Transverse colon (tissue), 4 donors: ENCODE results near the gene ATG7. TPM values are rescaled to one million over a fixed set of nuclear protein-coding genes. Genes with fewer than 3 reads are reported as not detected.

Source experiments
- DNase-seq: peaks from one replicate; pipeline ENCODE4 v3.0.0-alpha.2; 2019
- H3K27ac ChIP-seq, 4 donors: fragments of 200-600 bp; sonication (generic); 2 replicates each; pipeline ENCODE4 v1.5.1; 2016 to 2018; ENCODE audit warnings: inconsistent platforms in 4 of 4
- H3K27me3 ChIP-seq: fragments of 200-600 bp; sonication (generic); 2 replicates; pipeline ENCODE4 v1.5.1; 2017; ENCODE audit warnings: inconsistent platforms
- H3K36me3 ChIP-seq, 4 donors: fragments of 200-600 bp; sonication (generic); 2 replicates each; pipeline ENCODE4 v1.5.1; 2017 to 2019; ENCODE audit warnings: inconsistent platforms in 4 of 4
- H3K4me1 ChIP-seq, 4 donors: fragments of 200-600 bp; sonication (generic); 2 replicates each; pipeline ENCODE4 v1.5.1; 2017 to 2020; ENCODE audit warnings: inconsistent platforms in 4 of 4
- H3K4me3 ChIP-seq, 4 donors: fragments of 200-600 bp; sonication (generic); 1 replicate in 1 of 4; 2 replicates in 3 of 4; pipeline versions ENCODE4 v1.5.1 to v1.6.1; 2017 to 2019; ENCODE audit warnings: inconsistent platforms in 4 of 4
- H3K9me3 ChIP-seq, 2 donors: fragments of 200-600 bp; sonication (generic); 2 replicates each; pipeline ENCODE4 v1.5.1; 2017 to 2019; ENCODE audit warnings: inconsistent platforms in 2 of 2
- CTCF ChIP-seq, 5 experiments: fragments of 200-600 bp in 3 of 5; fragments of 450-650 bp in 2 of 5; sonication (generic) in 3 of 5; IDR thresholded peaks; 1 replicate in 2 of 5; 2 replicates in 3 of 5; pipeline ENCODE4 v1.5.1; 2016 to 2017; ENCODE audit warnings: antibody characterized with exemption in 5 of 5, inconsistent platforms in 3 of 5, mild to moderate bottlenecking in 2 of 5, moderate library complexity in 1 of 5
- EP300 ChIP-seq: sonication (generic); formaldehyde crosslinking; IDR thresholded peaks from one replicate; pipeline ENCODE4 v1.6.1; 2017; ENCODE audit warnings: antibody characterized with exemption, low read depth
- POLR2A ChIP-seq: fragments of 450-650 bp; IDR thresholded peaks from one replicate; pipeline ENCODE4 v1.6.1; 2016; ENCODE audit warnings: antibody characterized with exemption, mild to moderate bottlenecking, moderate library complexity
- POLR2AphosphoS5 ChIP-seq, 3 donors: sonication (generic); formaldehyde crosslinking; IDR thresholded peaks; one replicate each; pipeline ENCODE4 v1.6.1; 2016; ENCODE audit warnings: antibody characterized with exemption in 3 of 3
- WGBS, 2 donors: methylation state at CpG; one replicate each; pipeline ENCODE4 v1.1.5; 2018; ENCODE audit warnings: low coverage in 1 of 2; 5-methylcytosine and 5-hydroxymethylcytosine counted together
- in situ Hi-C, 4 donors: fragments of 200-750 bp; cut with MboI; loops; one replicate each; pipeline versions ENCODE4 v1.15.0 to v1.15.1; 2017; ENCODE audit warnings: low sequenced_read_pairs in 3 of 4, low pct_ligation_motif_present in 1 of 4, low pct_unique_long_range_greater_than_20kb in 1 of 4
- intact Hi-C: fragments of 100-400 bp; cut with DNase I; formaldehyde crosslinking; loops from one replicate; pipeline ENCODE4 v1.15.1; 2023; ENCODE audit warnings: low total_unique reads
- total RNA-seq, 4 donors: library from RNA; depleted of rRNA; stranded (reverse); fragments of >200 nt; gene quantifications; one replicate each; pipeline ENCODE4 v1.1.0, GENCODE V29; 2016

Gene ATG7
- total RNA-seq, 4 donors from 2014 or later, result 44.5 to 122 (median 75.0) TPM

GRCh38 chr3:11226042-11226370 is 46.2 kb upstream of the ATG7 start:
- intact Hi-C loops, result no loop called here
- Histone ChIP-seq H3K9me3 (no peaks in the 10 kb centered on the region), H3K36me3 (no peaks in the 10 kb centered on the region), H3K4me1 (peaks cover 3 to 31% (median 14%) of the 10 kb centered on the region in 4 donors), H3K4me3 (peak overlapping the region in 3 of 4 donors; percentile 21 to 39 (median 27)), H3K27me3 (no peaks in the 10 kb centered on the region), H3K27ac (peak overlapping the region; percentile 83 to 91 (median 88))
- DNase-seq, result peak; percentile 71
- in situ Hi-C loops, result loop anchor here in 2 of 4 donors (25.0 kb wide), 2 partner anchors 111 to 436 kb away; no protein-coding TSS in a partner anchor
- 49% methylated on average over 6 of the region's 6 CpGs; no CpG with 5 or more reads in 1 of the 2 donors for WGBS, 2 donors
- peak in 1 of 3 donors; percentile 1 for TF ChIP-seq POLR2AphosphoS5 (IDR thresholded peaks at IDR 0.05)
- TF ChIP-seq CTCF (IDR thresholded peaks at IDR 0.05), result no peak

- no peak for DNase-seq
- no peak for TF ChIP-seq EP300
- no peak for TF ChIP-seq POLR2A
- TF ChIP-seq POLR2AphosphoS5 (IDR thresholded peaks at IDR 0.05), result no peak
- TF ChIP-seq CTCF (IDR thresholded peaks at IDR 0.05), result no peak
- WGBS, 2 donors, result 70 to 80% methylated on average over 2 to 4 of the region's 4 CpGs
- no peaks in the 10 kb centered on the region for H3K36me3 ChIP-seq
- in situ Hi-C loops (loop anchor here in 2 of 4 donors (25.0 kb wide), 2 partner anchors 109 to 434 kb away; no protein-coding TSS in a partner anchor), intact Hi-C loops (no loop called here)
- no peaks in the 10 kb centered on the region for H3K27me3 ChIP-seq
- peaks cover 3 to 31% (median 14%) of the 10 kb centered on the region in 4 donors for H3K4me1 ChIP-seq
- H3K9me3 ChIP-seq, result no peaks in the 10 kb centered on the region
- H3K4me3 ChIP-seq, result no peak overlapping the region
- no peak overlapping the region for H3K27ac ChIP-seq
Measured at GRCh38 chr3:11228041-11228440, 44.2 kb upstream of the ATG7 start.

DNA sequence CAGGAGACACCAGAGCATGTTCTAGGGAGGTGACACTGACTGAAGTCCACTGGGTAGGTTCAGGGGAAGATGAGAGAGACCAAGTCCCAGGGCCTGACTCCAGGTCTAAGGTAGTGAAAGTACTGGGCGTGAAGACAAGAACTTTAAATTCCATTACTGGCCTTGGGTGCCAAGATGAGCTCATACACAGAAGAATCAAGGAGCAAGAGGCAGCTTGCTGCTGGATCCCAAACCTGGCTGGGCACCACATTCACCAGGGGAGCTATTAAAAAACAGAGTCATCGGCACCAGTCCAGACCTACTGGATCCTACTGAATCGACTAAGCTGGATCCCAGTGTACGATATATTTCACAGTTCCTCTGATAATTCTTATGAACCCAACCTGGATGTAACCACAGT is 42.1 kb upstream of the ATG7 start:
- in situ Hi-C loops, result loop anchor here in 2 of 4 donors (10.0 to 25.0 kb wide), 3 partner anchors 105 to 432 kb away; no protein-coding TSS in a partner anchor
- intact Hi-C loops, result no loop called here
- Histone ChIP-seq H3K9me3 (no peaks in the 10 kb centered on the region), H3K4me1 (peaks cover 3 to 18% (median 9%) of the 10 kb centered on the region in 4 donors), H3K27ac (no peak overlapping the region), H3K4me3 (no peak overlapping the region), H3K27me3 (no peaks in the 10 kb centered on the region), H3K36me3 (no peaks in the 10 kb centered on the region)
- WGBS, 2 donors, result 40 to 93% methylated on average over 1 to 4 of the region's 4 CpGs
- TF ChIP-seq POLR2A (no peak), CTCF (IDR thresholded peaks at IDR 0.05) (no peak), POLR2AphosphoS5 (IDR thresholded peaks at IDR 0.05) (no peak), EP300 (no peak)
- no peak for DNase-seq

- DNase-seq, result no peak
- no peaks in the 10 kb centered on the region for H3K9me3 ChIP-seq
- no peak overlapping the region for H3K4me3 ChIP-seq
- WGBS, 2 donors, result 44 to 61% methylated on average over 3 of the region's 3 CpGs
- H3K36me3 ChIP-seq, result no peaks in the 10 kb centered on the region
- TF ChIP-seq POLR2A (no peak), CTCF (IDR thresholded peaks at IDR 0.05) (no peak), EP300 (no peak), POLR2AphosphoS5 (IDR thresholded peaks at IDR 0.05) (no peak)
- intact Hi-C loops (no loop called here), in situ Hi-C loops (loop anchor here in 2 of 4 donors (10.0 to 25.0 kb wide), 3 partner anchors 104 to 431 kb away; no protein-coding TSS in a partner anchor)
- peaks cover 3 to 16% (median 8%) of the 10 kb centered on the region in 4 donors for H3K4me1 ChIP-seq
- no peaks in the 10 kb centered on the region for H3K27me3 ChIP-seq
- no peak overlapping the region for H3K27ac ChIP-seq
Measured at GRCh38 chr3:11230832-11231231, 41.4 kb upstream of the ATG7 start.
